Panc1 (cell line): Measurements from ENCODE around the gene TCEANC2. TPM values are rescaled to one million over a fixed set of nuclear protein-coding genes. Genes with fewer than 3 reads are reported as not detected.

Source experiments
- ATAC-seq: fragments of 200-7000 bp; cut with Tn5 transposase; 2 replicates; pipeline ENCODE4 v1.9.1; 2020; ENCODE audit warnings: mild to moderate bottlenecking, moderate library complexity
- BruUV-seq: library from RNA; stranded (reverse); fragments of 400-500 nt; replicated peaks from 2 replicates; lab custom pipeline; 2021; lab: Mats Ljungman, UMichigan
- CTCF ChIA-PET: fragments of 300-600 bp; sonication (Branson Sonifier 250); formaldehyde crosslinking; loops from one replicate; lab custom pipeline; 2022; ENCODE audit warnings: antibody characterized with exemption; lab: Charles Lee
- POLR2A ChIA-PET: fragments of 300-600 bp; sonication (Branson Sonifier 250); formaldehyde crosslinking; loops from one replicate; lab custom pipeline; 2022; ENCODE audit warnings: antibody characterized with exemption; lab: Charles Lee
- DNase-seq: peaks from one replicate; pipeline ENCODE4 v3.0.0-alpha.2; 2010; ENCODE audit warnings: low read depth, low spot score
- H3K27ac ChIP-seq: 2 replicates; pipeline ENCODE4 v1.5.1; 2011; ENCODE audit warnings: mild to moderate bottlenecking, low read length, inconsistent platforms
- H3K27me3 ChIP-seq: fragments of 200-500 bp; sonication (Bioruptor generic); 2 replicates; pipeline ENCODE4 v1.6.0; 2014; ENCODE audit warnings: low read length, inconsistent platforms; ENCODE audit not compliant: control insufficient read depth, insufficient read depth
- H3K36me3 ChIP-seq: fragments of 200-500 bp; sonication (Bioruptor generic); 2 replicates; pipeline ENCODE4 v1.5.1; 2014; ENCODE audit warnings: inconsistent platforms, mild to moderate bottlenecking, low read length, moderate library complexity; ENCODE audit not compliant: control insufficient read depth, insufficient read depth
- H3K4me1 ChIP-seq: 2 replicates; pipeline ENCODE4 v1.5.1; 2011; ENCODE audit warnings: inconsistent platforms, mild to moderate bottlenecking, low read length, moderate library complexity; ENCODE audit not compliant: control insufficient read depth, insufficient read depth
- H3K4me3 ChIP-seq, 2 experiments: 2 replicates each; pipeline ENCODE4 v1.5.1; 2011 to 2012; ENCODE audit warnings: low read depth in 2 of 2, low read length in 2 of 2, mild to moderate bottlenecking in 2 of 2, inconsistent platforms in 1 of 2, moderate library complexity in 1 of 2
- H3K9me3 ChIP-seq: fragments of 200-500 bp; sonication (Bioruptor generic); 2 replicates; pipeline ENCODE4 v1.5.1; 2014; ENCODE audit warnings: low read depth, mild to moderate bottlenecking, inconsistent platforms, low read length, moderate library complexity; ENCODE audit not compliant: control insufficient read depth, insufficient read depth
- CTCF ChIP-seq: fragments of 450-650 bp; IDR thresholded peaks from 2 replicates; pipeline ENCODE4 v1.5.1; 2017; ENCODE audit warnings: mild to moderate bottlenecking
- POLR2AphosphoS5 ChIP-seq: IDR thresholded peaks from 2 replicates; pipeline ENCODE4 v1.6.1; 2012; ENCODE audit warnings: mild to moderate bottlenecking, low read depth, low read length, moderate library complexity
- REST ChIP-seq, 2 experiments: IDR thresholded peaks; 2 replicates each; pipeline ENCODE4 v1.6.1; 2011 to 2012; ENCODE audit warnings: low read depth in 2 of 2, control low read depth in 1 of 2, low read length in 1 of 2, mild to moderate bottlenecking in 1 of 2, moderate library complexity in 1 of 2; ENCODE audit not compliant: insufficient read depth in 1 of 2
- SIN3A ChIP-seq: IDR thresholded peaks from 2 replicates; pipeline ENCODE4 v1.6.1; 2012; ENCODE audit warnings: low read depth, mild to moderate bottlenecking, low read length, moderate library complexity, borderline replicate concordance; ENCODE audit not compliant: insufficient read depth
- TCF7L2 ChIP-seq: IDR thresholded peaks from 2 replicates; pipeline ENCODE4 v1.6.1; 2011; ENCODE audit warnings: mild to moderate bottlenecking, low read depth, low read length, inconsistent platforms
- in situ Hi-C: cut with HindIII; loops from 2 replicates; pipeline ENCODE4 v1.10.0; 2016; ENCODE audit warnings: low sequenced_read_pairs, low pct_unique_long_range_greater_than_20kb
- intact Hi-C: fragments of 100-400 bp; cut with micrococcal nuclease; formaldehyde crosslinking; loops from one replicate; pipeline ENCODE4 v1.10.0; 2022; ENCODE audit not compliant: unreplicated experiment
- total RNA-seq: library from RNA; stranded (reverse); gene quantifications from one replicate; pipeline ENCODE4 v1.2.1, GENCODE V29; 2021; ENCODE audit not compliant: unreplicated experiment

The TCEANC2 gene
- total RNA-seq, 1 experiment from 2014 or later, result 5.1 TPM

GRCh38 chr1:54054438-54054749 is 986 bp downstream of the TCEANC2 start:
- Histone ChIP-seq H3K36me3 (no peaks in the 10 kb centered on the region; the same call in 1 of the 2 replicates), H3K9me3 (no peaks in the 10 kb centered on the region), H3K4me3 (peak overlapping the region; percentile 90 to 96), H3K27me3 (no peaks in the 10 kb centered on the region), H3K4me1 (peaks cover 12% of the 10 kb centered on the region), H3K27ac (peak overlapping the region; percentile 92)
- in situ Hi-C loops (no loop called here), intact Hi-C loops (no loop called here)
- DNase-seq (no peak), ATAC-seq (no peak)
- ChIA-PET CTCF (no interaction called here), POLR2A (no interaction called here)
- TF ChIP-seq SIN3A (no peak), CTCF (peak; percentile 28; the same call in 1 of the 2 replicates), REST (IDR thresholded peaks at IDR 0.05; ENCODE audit: insufficient read depth in 1 of 2, low read depth in 2 of 2, low read length in 1 of 2) (no peak), POLR2AphosphoS5 (no peak)
- no TSS peak for BruUV-seq

- Histone ChIP-seq H3K36me3 (no peaks in the 10 kb centered on the region), H3K27ac (no peak overlapping the region), H3K4me1 (no peaks in the 10 kb centered on the region), H3K9me3 (no peaks in the 10 kb centered on the region), H3K27me3 (no peaks in the 10 kb centered on the region), H3K4me3 (no peak overlapping the region)
- no peak for DNase-seq
- TF ChIP-seq TCF7L2 (no peak), CTCF (no peak), REST (IDR thresholded peaks at IDR 0.05; ENCODE audit: insufficient read depth in 1 of 2, low read depth in 2 of 2, low read length in 1 of 2) (no peak), POLR2AphosphoS5 (no peak), SIN3A (no peak)
- BruUV-seq, result no TSS peak
- in situ Hi-C loops, result no loop called here
- intact Hi-C loops, result no loop called here
- no peak for ATAC-seq
- ChIA-PET CTCF (no interaction called here), POLR2A (no interaction called here)
Observed at GRCh38 chr1:54064299-54064698, 10.9 kb downstream of the TCEANC2 start.
